Lower leg skin (tissue), 4 donors: ENCODE measurements around the gene LRP1B. TPM values are rescaled to one million over a fixed set of nuclear protein-coding genes. Genes with fewer than 3 reads are reported as not detected.

Experiments
- DNase-seq, 2 donors: peaks; one replicate each; pipeline ENCODE4 v3.0.0-alpha.2; 2019; ENCODE audit warnings: low spot score in 2 of 2
- H3K4me3 ChIP-seq: fragments of 200-600 bp; sonication (generic); 2 replicates; pipeline ENCODE4 v1.5.1; 2017; ENCODE audit warnings: mild to moderate bottlenecking, low read depth; ENCODE audit not compliant: poor library complexity, severe bottlenecking
- POLR2A ChIP-seq, 2 donors: fragments of 450-650 bp; IDR thresholded peaks; one replicate each; pipeline ENCODE4 v1.6.1; 2016 to 2017; ENCODE audit warnings: antibody characterized with exemption in 2 of 2, mild to moderate bottlenecking in 1 of 2, moderate library complexity in 1 of 2
- WGBS, 2 donors: methylation state at CpG; one replicate each; pipeline ENCODE4 v1.1.5; 2018; 5-methylcytosine and 5-hydroxymethylcytosine counted together
- intact Hi-C: fragments of 100-400 bp; cut with DNase I; formaldehyde crosslinking; loops from one replicate; pipeline ENCODE4 v1.15.0; 2023; ENCODE audit warnings: low total_unique reads
- total RNA-seq, 4 donors: library from RNA; depleted of rRNA; stranded (reverse); fragments of >200 nt; gene quantifications; one replicate each; pipeline ENCODE4 v1.1.0, GENCODE V29; 2016
- TF ChIP-seq, protein P1 (sequence below), 3 donors: fragments of 450-650 bp; IDR thresholded peaks; one replicate each; pipeline ENCODE4 v1.5.1; 2016; ENCODE audit warnings: antibody characterized with exemption in 3 of 3, mild to moderate bottlenecking in 3 of 3, moderate library complexity in 2 of 3

Gene LRP1B
- total RNA-seq, 4 donors from 2014 or later: 0.80 to 1.6 (median 1.0) TPM

DNA sequence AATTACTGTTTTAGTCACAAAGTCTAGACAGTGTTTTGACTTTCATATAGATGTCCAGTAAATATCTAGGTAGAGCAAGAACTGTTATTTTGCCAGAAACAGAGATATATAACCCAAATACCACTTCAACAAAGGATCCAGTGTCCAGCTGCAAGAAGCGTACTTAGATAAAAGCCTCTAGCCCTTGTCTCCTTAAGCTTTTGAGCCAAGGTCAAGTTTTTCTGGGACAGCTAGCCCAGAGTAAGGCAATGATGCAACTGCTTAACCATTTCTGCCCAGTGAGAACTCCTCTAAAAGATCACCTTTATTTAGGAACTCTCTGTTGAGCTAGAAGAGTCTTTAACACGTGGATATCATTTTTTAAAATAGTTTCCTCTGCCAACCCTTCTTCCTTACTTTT lies 1925.7 kb downstream of the LRP1B start:
- TF ChIP-seq, protein P1, sequence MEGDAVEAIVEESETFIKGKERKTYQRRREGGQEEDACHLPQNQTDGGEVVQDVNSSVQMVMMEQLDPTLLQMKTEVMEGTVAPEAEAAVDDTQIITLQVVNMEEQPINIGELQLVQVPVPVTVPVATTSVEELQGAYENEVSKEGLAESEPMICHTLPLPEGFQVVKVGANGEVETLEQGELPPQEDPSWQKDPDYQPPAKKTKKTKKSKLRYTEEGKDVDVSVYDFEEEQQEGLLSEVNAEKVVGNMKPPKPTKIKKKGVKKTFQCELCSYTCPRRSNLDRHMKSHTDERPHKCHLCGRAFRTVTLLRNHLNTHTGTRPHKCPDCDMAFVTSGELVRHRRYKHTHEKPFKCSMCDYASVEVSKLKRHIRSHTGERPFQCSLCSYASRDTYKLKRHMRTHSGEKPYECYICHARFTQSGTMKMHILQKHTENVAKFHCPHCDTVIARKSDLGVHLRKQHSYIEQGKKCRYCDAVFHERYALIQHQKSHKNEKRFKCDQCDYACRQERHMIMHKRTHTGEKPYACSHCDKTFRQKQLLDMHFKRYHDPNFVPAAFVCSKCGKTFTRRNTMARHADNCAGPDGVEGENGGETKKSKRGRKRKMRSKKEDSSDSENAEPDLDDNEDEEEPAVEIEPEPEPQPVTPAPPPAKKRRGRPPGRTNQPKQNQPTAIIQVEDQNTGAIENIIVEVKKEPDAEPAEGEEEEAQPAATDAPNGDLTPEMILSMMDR (IDR thresholded peaks at IDR 0.05): no peak
- no peak for TF ChIP-seq POLR2A (IDR thresholded peaks at IDR 0.05)
- no peak for DNase-seq
- 71 to 73% methylated on average over 2 of the region's 2 CpGs for WGBS, 2 donors
- H3K4me3 ChIP-seq: no peak overlapping the region
- intact Hi-C loops: no loop called here

DNA sequence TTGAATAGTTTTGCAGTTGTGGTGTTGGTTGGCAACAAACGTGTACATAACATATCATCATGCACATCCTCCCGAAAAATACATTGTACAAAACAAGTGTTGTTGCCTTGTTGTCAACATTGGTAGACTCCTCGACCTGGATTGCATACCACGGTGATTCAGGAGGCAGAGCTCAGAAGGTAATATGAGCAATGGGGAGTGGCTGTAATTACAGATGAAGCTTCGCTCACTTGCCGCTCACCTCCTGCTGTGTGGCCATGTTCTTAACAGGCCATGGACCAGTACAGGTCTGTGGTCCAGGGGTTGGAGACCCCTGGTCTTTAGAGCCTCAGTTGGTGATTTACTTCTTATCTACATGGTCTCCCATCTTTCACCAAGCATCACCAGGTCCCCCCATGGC lies 1927.5 kb downstream of the LRP1B start:
- H3K4me3 ChIP-seq: no peak overlapping the region
- TF ChIP-seq POLR2A (IDR thresholded peaks at IDR 0.05): no peak
- TF ChIP-seq, protein P1 (IDR thresholded peaks at IDR 0.05): no peak
- DNase-seq: no peak
- intact Hi-C loops: no loop called here
- WGBS, 2 donors: 82 to 90% methylated on average over 6 of the region's 6 CpGs

DNA sequence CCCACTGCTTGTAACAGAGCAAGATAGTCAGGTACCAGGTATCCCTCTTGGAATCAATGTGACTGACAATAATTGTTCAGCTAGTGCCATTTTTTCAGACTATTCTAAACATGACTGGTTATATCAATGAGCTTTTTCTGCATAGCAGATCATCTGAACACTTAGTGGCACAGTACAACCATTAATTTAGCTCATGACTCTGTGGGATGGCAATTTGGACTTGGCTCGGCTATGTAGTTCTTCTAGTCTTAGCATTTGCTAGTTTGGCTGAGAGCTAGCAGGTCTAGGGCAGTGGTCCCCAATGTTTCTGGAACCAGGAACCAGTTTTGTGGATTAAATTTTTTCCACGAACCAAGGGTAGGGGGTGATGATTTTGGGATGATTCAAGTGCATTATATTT lies 1929.2 kb downstream of the LRP1B start:
- intact Hi-C loops: no loop called here

DNA sequence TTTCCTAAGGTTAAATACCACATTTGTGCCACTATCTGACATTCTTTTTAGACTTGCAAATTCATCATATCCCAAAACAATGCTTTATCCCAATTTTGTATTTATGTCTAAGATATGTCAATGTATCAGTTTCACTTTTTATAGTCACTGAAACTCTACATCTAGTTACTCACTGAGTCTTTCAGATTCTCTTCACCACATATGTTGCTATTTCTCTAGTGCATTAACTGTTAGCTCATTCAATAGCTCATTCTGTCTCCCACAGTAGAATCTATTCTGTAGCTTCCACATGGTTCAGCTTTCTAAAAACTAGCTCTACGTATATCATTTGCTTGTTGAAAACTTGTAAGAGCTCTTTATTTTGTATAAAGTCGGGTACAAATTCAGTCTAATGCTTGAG lies 1930.1 kb downstream of the LRP1B start:
- DNase-seq: no peak
- TF ChIP-seq, protein P1 (IDR thresholded peaks at IDR 0.05): no peak
- no peak for TF ChIP-seq POLR2A (IDR thresholded peaks at IDR 0.05)
- no peak overlapping the region for H3K4me3 ChIP-seq
- intact Hi-C loops: no loop called here
- WGBS, 2 donors: 51 to 60% methylated on average over 2 of the region's 2 CpGs

More for the DNA sequence above, 1929.2 kb downstream of the LRP1B start:
- DNase-seq: no peak
- WGBS, 2 donors: 79 to 88% methylated on average over 2 of the region's 2 CpGs
- H3K4me3 ChIP-seq: no peak overlapping the region
- TF ChIP-seq, protein P1 (IDR thresholded peaks at IDR 0.05): no peak
- no peak for TF ChIP-seq POLR2A (IDR thresholded peaks at IDR 0.05)

DNA sequence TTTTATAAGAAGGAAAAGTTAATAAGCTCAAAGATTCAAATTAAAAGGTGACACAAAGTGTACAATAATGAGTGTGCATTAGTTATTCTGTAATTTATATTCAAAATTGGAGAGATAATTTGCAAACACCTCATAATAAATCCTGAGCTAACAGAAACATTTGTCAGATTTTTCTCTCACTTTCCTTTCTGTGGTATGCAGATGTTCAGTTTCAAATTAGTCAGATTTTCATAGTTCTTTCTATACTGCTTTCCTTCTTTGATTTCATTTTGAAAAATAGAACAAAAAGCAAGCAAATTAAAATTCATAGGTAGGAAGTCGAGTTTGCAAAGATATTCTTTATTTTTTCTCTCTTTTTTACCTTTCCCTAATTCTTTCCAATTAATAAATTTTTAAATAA lies 1930.5 kb downstream of the LRP1B start:
- DNase-seq: no peak
- intact Hi-C loops: no loop called here
- no peak overlapping the region for H3K4me3 ChIP-seq
- 67 to 76% methylated on average over 1 of the region's 1 CpG for WGBS, 2 donors
- TF ChIP-seq POLR2A (IDR thresholded peaks at IDR 0.05): no peak
- TF ChIP-seq, protein P1 (IDR thresholded peaks at IDR 0.05): no peak

DNA sequence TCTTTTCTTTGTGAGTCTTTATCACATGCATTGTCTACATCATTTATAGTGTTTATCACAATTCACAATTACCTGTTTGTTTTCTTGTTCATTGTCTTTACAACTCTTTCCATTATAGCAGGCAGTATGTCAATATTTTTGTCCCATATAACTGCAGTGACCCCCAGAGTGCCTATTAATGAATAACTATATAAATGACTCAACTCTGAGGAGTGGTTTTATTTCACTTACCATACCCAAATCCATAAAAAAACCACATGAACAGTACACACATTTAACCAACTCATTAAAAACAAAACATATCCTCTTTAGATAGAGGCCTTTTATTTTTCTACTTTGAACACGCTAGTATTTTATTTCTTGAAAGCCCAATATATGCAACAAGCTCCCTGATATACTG lies 1931.5 kb downstream of the LRP1B start:
- no peak for TF ChIP-seq POLR2A (IDR thresholded peaks at IDR 0.05)
- TF ChIP-seq, protein P1 (IDR thresholded peaks at IDR 0.05): no peak
- 0 to 95% methylated on average over 1 of the region's 1 CpG for WGBS, 2 donors
- DNase-seq: no peak
- intact Hi-C loops: no loop called here
- no peak overlapping the region for H3K4me3 ChIP-seq
